Measurements from ENCODE around the gene MORN1. TPM values are rescaled to one million over a fixed set of nuclear protein-coding genes. Genes with fewer than 3 reads are reported as not detected.

The MORN1 gene
- total and polyA plus RNA-seq, 2 donors (not counting 3 experiments of a cell fraction or from before 2014, with no cell fraction given), result 4.3 to 6.4 TPM

- Histone ChIP-seq H3K9me1 (replicated peaks; ENCODE audit: control insufficient read depth, extremely low read depth, insufficient read depth, low read length) (no peaks in the 10 kb centered on the region), H3K4me3 (replicated peaks in 1 of 3; ENCODE audit: insufficient read depth in 1 of 3, low read depth in 1 of 3, low read length in 3 of 3) (no peak overlapping the region), H3K4me2 (ENCODE audit: insufficient read depth, low read length) (no peak overlapping the region), H4K20me1 (replicated peaks; ENCODE audit: control insufficient read depth, extremely low read depth, insufficient read depth, low read length) (no peaks in the 10 kb centered on the region), H3K27me3 (ENCODE audit: control insufficient read depth in 2 of 2, insufficient read depth in 2 of 2, low read length in 2 of 2) (no peaks in the 10 kb centered on the region), H3K9ac (replicated peaks; ENCODE audit: extremely low read depth, insufficient read depth, low read length) (no peak overlapping the region), H3K36me3 (ENCODE audit: control insufficient read depth in 2 of 2, extremely low read depth in 1 of 2, insufficient read depth in 2 of 2, low read length in 2 of 2) (no peaks in the 10 kb centered on the region), H2AFZ (ENCODE audit: low read depth, low read length) (no peak overlapping the region), H3K79me2 (ENCODE audit: control insufficient read depth, insufficient read depth, low read length) (peaks cover 97% of the 10 kb centered on the region), H3K9me3 (replicated peaks; ENCODE audit: control insufficient read depth, insufficient read depth, low read length) (no peaks in the 10 kb centered on the region), H3K4me1 (ENCODE audit: control insufficient read depth, extremely low read depth, insufficient read depth, low read length) (peaks cover 32% of the 10 kb centered on the region), H3K27ac (ENCODE audit: insufficient read depth, low read depth, low read length) (no peak overlapping the region)
- dilution Hi-C loops (cut with MboI; ENCODE audit: extremely low pct_ligation_motif_present, low sequenced_read_pairs) (no loop called here), intact Hi-C loops (cut with micrococcal nuclease) (no loop called here)
- ChIA-PET POLR2A (no interaction called here), CTCF (interaction anchor here (1.7 kb wide), 1 partner anchor 18 kb away, joined by 8 read pairs; no protein-coding TSS in a partner anchor)
- BruUV-seq (replicated peaks), result no TSS peak
- FAIRE-seq, result no peak
- no peak for DNase-seq (ENCODE audit: low read depth, low spot score)
- TF ChIP-seq JUN (IDR thresholded peaks at IDR 0.05; ENCODE audit: borderline replicate concordance, insufficient read depth, insufficient read length, low read depth) (no peak), FOS (IDR thresholded peaks at IDR 0.05; ENCODE audit: borderline replicate concordance, insufficient read depth, low read length) (no peak), MYC (IDR thresholded peaks at IDR 0.05; ENCODE audit: low read depth, low read length) (no peak), EZH2 (IDR thresholded peaks at IDR 0.05; ENCODE audit: borderline replicate concordance, low read depth, low read length, severe bottlenecking) (no peak), MAX (IDR thresholded peaks at IDR 0.05; ENCODE audit: insufficient read depth, insufficient read length) (no peak), POLR2A (IDR thresholded peaks at IDR 0.05; ENCODE audit: low read depth, low read length) (no peak), POLR2AphosphoS5 (IDR thresholded peaks at IDR 0.05; ENCODE audit: insufficient read depth, low read depth, low read length) (no peak), CTCF (IDR thresholded peaks at IDR 0.05; ENCODE audit: extremely low read depth in 1 of 2, insufficient read depth in 1 of 2, low read depth in 1 of 2, low read length in 2 of 2) (no peak), GATA2 (IDR thresholded peaks at IDR 0.05; ENCODE audit: insufficient read depth, insufficient read length, low read depth, low read length) (no peak)
Measured at GRCh38 chr1:2297246-2298011, 93.9 kb downstream of the MORN1 start.
